IMR-90 (cell line): ENCODE data around the gene HNRNPAB. TPM values are rescaled to one million over a fixed set of nuclear protein-coding genes. Genes with fewer than 3 reads are reported as not detected.

ENCODE experiments used
- ATAC-seq: fragments of 200-7000 bp; cut with Tn5 transposase; 2 replicates; pipeline ENCODE4 v1.9.1; 2020; ENCODE audit warnings: low read depth, mild to moderate bottlenecking, moderate library complexity
- BruUV-seq: library from RNA; stranded (reverse); fragments of 400-500 nt; replicated peaks from 2 replicates; lab custom pipeline; 2021; lab: Mats Ljungman, UMichigan
- CTCF ChIA-PET: fragments of 300-600 bp; formaldehyde crosslinking; extraction: SDS; loops from one replicate; lab custom pipeline; 2021; ENCODE audit warnings: antibody characterized with exemption; lab: Yijun Ruan, JAX
- POLR2A ChIA-PET: fragments of 300-600 bp; sonication (Branson Sonifier 250); formaldehyde crosslinking; loops from one replicate; lab custom pipeline; 2022; ENCODE audit warnings: antibody characterized with exemption; ENCODE audit not compliant: unreplicated experiment; lab: Charles Lee
- DNase-seq: peaks from one replicate; pipeline ENCODE4 v3.0.0; 2013
- H2AFZ ChIP-seq: replicated peaks from 2 replicates; pipeline ENCODE3; 2013; ENCODE audit warnings: low read length, mild to moderate bottlenecking; ENCODE audit not compliant: poor library complexity
- H2AK5ac ChIP-seq: 2 replicates; pipeline ENCODE4 v1.6.1; 2013; ENCODE audit warnings: low read depth, low read length, inconsistent platforms
- H2AK9ac ChIP-seq: replicated peaks from 2 replicates; pipeline ENCODE3; 2013; ENCODE audit warnings: mild to moderate bottlenecking, low read depth, low read length, moderate library complexity; ENCODE audit not compliant: poor library complexity
- H2BK120ac ChIP-seq: 2 replicates; pipeline ENCODE4 v1.6.1; 2013; ENCODE audit warnings: low read depth, low read length, inconsistent platforms
- H2BK15ac ChIP-seq: 3 replicates; pipeline ENCODE4 v1.6.1; 2013; ENCODE audit warnings: low read depth, low read length, inconsistent platforms
- H2BK20ac ChIP-seq: 2 replicates; pipeline ENCODE4 v1.6.1; 2013; ENCODE audit warnings: low read depth, mild to moderate bottlenecking, inconsistent platforms, low read length, moderate library complexity
- H2BK5ac ChIP-seq: 2 replicates; pipeline ENCODE4 v1.6.1; 2013; ENCODE audit warnings: mild to moderate bottlenecking, low read depth, low read length, inconsistent platforms; ENCODE audit not compliant: poor library complexity, severe bottlenecking
- H3K14ac ChIP-seq: replicated peaks from 2 replicates; pipeline ENCODE4 v1.6.1; 2013; ENCODE audit warnings: low read depth, low read length, inconsistent platforms
- H3K18ac ChIP-seq: 2 replicates; pipeline ENCODE4 v1.6.1; 2013; ENCODE audit warnings: low read depth, low read length, control low read depth
- H3K23ac ChIP-seq: 2 replicates; pipeline ENCODE4 v1.6.1; 2013; ENCODE audit warnings: low read depth, low read length, inconsistent platforms
- H3K27ac ChIP-seq: 2 replicates; pipeline ENCODE4 v1.5.1; 2013; ENCODE audit warnings: mild to moderate bottlenecking, control low read depth, low read length; ENCODE audit not compliant: insufficient read depth
- H3K27me3 ChIP-seq: 2 replicates; pipeline ENCODE4 v1.6.1; 2013; ENCODE audit warnings: low read length; ENCODE audit not compliant: control insufficient read depth, insufficient read depth
- H3K36me3 ChIP-seq: 2 replicates; pipeline ENCODE4 v1.6.1; 2013; ENCODE audit warnings: low read length, mixed read lengths; ENCODE audit not compliant: control insufficient read depth, insufficient read depth
- H3K4ac ChIP-seq: 2 replicates; pipeline ENCODE4 v1.6.1; 2013; ENCODE audit warnings: low read depth, low read length, inconsistent platforms
- H3K4me1 ChIP-seq: 2 replicates; pipeline ENCODE4 v1.6.1; 2013; ENCODE audit warnings: low read length, mixed read lengths; ENCODE audit not compliant: control insufficient read depth, insufficient read depth
- H3K4me2 ChIP-seq: 2 replicates; pipeline ENCODE4 v1.6.1; 2013; ENCODE audit warnings: low read depth, mild to moderate bottlenecking, control low read depth, low read length, moderate library complexity
- H3K4me3 ChIP-seq: 2 replicates; pipeline ENCODE4 v1.5.1; 2013; ENCODE audit warnings: low read depth, mild to moderate bottlenecking, control low read depth, low read length, moderate library complexity; ENCODE audit not compliant: insufficient read depth
- H3K56ac ChIP-seq: 2 replicates; pipeline ENCODE4 v1.6.1; 2013; ENCODE audit warnings: low read length, inconsistent platforms; ENCODE audit not compliant: insufficient read depth; ENCODE audit errors: extremely low read depth
- H3K79me1 ChIP-seq, 2 experiments: 2 replicates each; pipeline ENCODE4 v1.6.1; 2013; ENCODE audit warnings: low read length in 2 of 2, inconsistent platforms in 1 of 2, low read depth in 1 of 2
- H3K9ac ChIP-seq: 2 replicates; pipeline ENCODE4 v1.6.1; 2013; ENCODE audit warnings: low read depth, low read length, control low read depth
- H3K9me1 ChIP-seq: 2 replicates; pipeline ENCODE4 v1.6.1; 2013; ENCODE audit warnings: low read length, inconsistent platforms; ENCODE audit not compliant: insufficient read depth
- H3K9me3 ChIP-seq: 2 replicates; pipeline ENCODE4 v1.6.1; 2013; ENCODE audit warnings: low read length; ENCODE audit not compliant: control insufficient read depth, insufficient read depth
- H4K20me1 ChIP-seq: 2 replicates; pipeline ENCODE4 v1.6.1; 2013; ENCODE audit warnings: low read length, inconsistent platforms; ENCODE audit not compliant: insufficient read depth
- H4K5ac ChIP-seq: 2 replicates; pipeline ENCODE4 v1.6.1; 2013; ENCODE audit warnings: mild to moderate bottlenecking, low read depth, low read length, control low read depth
- H4K8ac ChIP-seq, 2 experiments: 2 replicates each; pipeline ENCODE4 v1.6.1; 2013; ENCODE audit warnings: low read depth in 2 of 2, low read length in 2 of 2, control low read depth in 1 of 2, inconsistent platforms in 1 of 2
- H4K91ac ChIP-seq: 2 replicates; pipeline ENCODE4 v1.6.1; 2013; ENCODE audit warnings: low read depth, low read length, inconsistent platforms; ENCODE audit not compliant: insufficient read depth
- BHLHE40 ChIP-seq: fragments of 150-350 bp; IDR thresholded peaks from 2 replicates; pipeline ENCODE4 v1.6.1; 2016; ENCODE audit warnings: mild to moderate bottlenecking, low read depth, low read length
- CEBPB ChIP-seq: IDR thresholded peaks from 2 replicates; pipeline ENCODE4 v1.6.1; 2012; ENCODE audit warnings: low read depth, low read length, improper control_type of control experiment
- FOS ChIP-seq: fragments of 150-350 bp; IDR thresholded peaks from 2 replicates; pipeline ENCODE4 v1.6.1; 2016; ENCODE audit warnings: low read depth, low read length
- MAFK ChIP-seq: IDR thresholded peaks from 2 replicates; pipeline ENCODE4 v1.6.1; 2012; ENCODE audit warnings: low read depth, low read length, improper control_type of control experiment
- MXI1 ChIP-seq: IDR thresholded peaks from 2 replicates; pipeline ENCODE4 v1.6.1; 2012; ENCODE audit warnings: low read depth, mild to moderate bottlenecking, low read length, moderate library complexity, borderline replicate concordance
- NFE2L2 ChIP-seq: fragments of 150-350 bp; IDR thresholded peaks from 2 replicates; pipeline ENCODE4 v1.6.1; 2016; ENCODE audit warnings: low read depth, mild to moderate bottlenecking, low read length
- RFX5 ChIP-seq: IDR thresholded peaks from 2 replicates; pipeline ENCODE4 v1.8.0; 2012; ENCODE audit warnings: low read depth, mild to moderate bottlenecking, low read length, moderate library complexity
- WGBS, 2 experiments: methylation state at CpG; one replicate each; pipeline versions ENCODE4 v1.1.5 to v1.1.7; 2013; ENCODE audit warnings: missing lambda C conversion rate in 2 of 2; ENCODE audit not compliant: insufficient read length in 1 of 2; ENCODE audit errors: extremely low coverage in 2 of 2; 5-methylcytosine and 5-hydroxymethylcytosine counted together
- dilution Hi-C: fragments of 300-500 bp; cut with HindIII; formaldehyde crosslinking; loops from one replicate; pipeline ENCODE4 v1.14.3; 2018; ENCODE audit warnings: low sequenced_read_pairs; ENCODE audit not compliant: unreplicated experiment
- in situ Hi-C: fragments of 300-500 bp; cut with MboI; formaldehyde crosslinking; loops from 3 replicates; pipeline ENCODE4 v1.14.3; 2019; ENCODE audit warnings: low sequenced_read_pairs, inconsistent platforms, mixed read lengths
- intact Hi-C: fragments of 100-400 bp; cut with micrococcal nuclease; formaldehyde crosslinking; loops from 2 replicates; pipeline ENCODE4 v1.10.0; 2022
- polyA plus RNA-seq, 3 experiments: library from polyadenylated mRNA; depleted of rRNA; stranded (reverse); fragments of >200 nt; gene quantifications; 2 replicates each; pipeline ENCODE4 v1.2.3, GENCODE V29; 2012; ENCODE audit warnings: low replicate concordance in 1 of 3
- total RNA-seq: library from RNA; depleted of rRNA; stranded (reverse); fragments of >200 nt; gene quantifications from 2 replicates; pipeline ENCODE4 v1.2.3, GENCODE V29; 2012
- TF ChIP-seq, protein P1 (sequence below): fragments of 150-350 bp; IDR thresholded peaks from 2 replicates; pipeline ENCODE4 v1.6.1; 2017; ENCODE audit warnings: mild to moderate bottlenecking, antibody characterized with exemption, low read length, low read depth
- TF ChIP-seq, protein P2 (sequence below): conservative IDR thresholded peaks from 2 replicates; pipeline ENCODE4 v1.5.1; 2012; ENCODE audit warnings: mild to moderate bottlenecking, low read depth, low read length, improper control_type of control experiment

HNRNPAB gene
- total and polyA plus RNA-seq, 2 of the 4 experiments (the other 2 are of a cell fraction) = 32.1 to 128 TPM

DNA sequence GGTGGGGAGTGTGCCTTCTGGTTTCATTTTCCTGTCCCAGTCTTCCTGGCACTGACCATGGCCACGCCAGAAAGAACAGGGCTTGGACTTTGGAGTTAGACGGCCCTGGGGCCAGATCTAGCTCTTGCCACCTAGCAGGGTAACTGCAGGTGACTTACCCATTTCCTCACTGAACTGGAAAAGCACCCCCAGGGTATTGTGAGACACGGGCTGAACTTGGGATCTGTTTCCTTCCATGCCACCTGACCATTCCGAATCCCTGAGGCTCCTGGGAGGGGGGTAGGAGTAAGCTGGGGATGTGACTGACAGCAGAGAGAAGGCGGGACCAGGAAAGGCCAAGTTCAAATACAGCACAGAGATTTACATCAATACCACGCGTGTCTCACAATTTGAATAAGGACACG lies 9.4 kb downstream of the HNRNPAB start:
- Histone ChIP-seq H2AK9ac (no peak overlapping the region), H3K9me1 (peaks cover 10% of the 10 kb centered on the region; the same call in 1 of the 2 replicates), H4K91ac (no peak overlapping the region), H3K4me1 (no peaks in the 10 kb centered on the region), H2BK5ac (no peak overlapping the region), H3K27ac (no peak overlapping the region), H2AFZ (no peak overlapping the region), H3K79me1 (peaks cover 32 to 60% of the 10 kb centered on the region in 2 experiments), H4K20me1 (peaks cover 51% of the 10 kb centered on the region), H3K27me3 (no peaks in the 10 kb centered on the region), H3K18ac (no peak overlapping the region), H2BK20ac (no peak overlapping the region), H3K4ac (no peak overlapping the region), H4K8ac (no peak overlapping the region), H3K4me3 (no peak overlapping the region), H4K5ac (no peak overlapping the region), H2AK5ac (no peak overlapping the region), H3K4me2 (no peak overlapping the region), H3K56ac (no peak overlapping the region), H3K9ac (no peak overlapping the region), H3K14ac (no peak overlapping the region), H3K23ac (no peak overlapping the region), H2BK120ac (no peak overlapping the region), H3K36me3 (peaks cover 72% of the 10 kb centered on the region), H2BK15ac (no peak overlapping the region), H3K9me3 (no peaks in the 10 kb centered on the region)
- no TSS peak for BruUV-seq
- ChIA-PET POLR2A (interaction anchor here (1.1 kb wide), 1 partner anchor 60 kb away, joined by 3 read pairs; the partner anchor contains the start of gene NHP2), CTCF (interaction anchor here (0.5 kb wide), 1 partner anchor 1785 kb away, joined by 4 read pairs; no protein-coding TSS in a partner anchor)
- no peak for DNase-seq
- ATAC-seq = no peak
- intact Hi-C loops = no loop called here
- in situ Hi-C loops = no loop called here
- dilution Hi-C loops = no loop called here
- WGBS, 2 experiments = no CpG with 5 or more reads among the region's 8 CpGs
- no peak for TF ChIP-seq BHLHE40
- TF ChIP-seq, protein P1, sequence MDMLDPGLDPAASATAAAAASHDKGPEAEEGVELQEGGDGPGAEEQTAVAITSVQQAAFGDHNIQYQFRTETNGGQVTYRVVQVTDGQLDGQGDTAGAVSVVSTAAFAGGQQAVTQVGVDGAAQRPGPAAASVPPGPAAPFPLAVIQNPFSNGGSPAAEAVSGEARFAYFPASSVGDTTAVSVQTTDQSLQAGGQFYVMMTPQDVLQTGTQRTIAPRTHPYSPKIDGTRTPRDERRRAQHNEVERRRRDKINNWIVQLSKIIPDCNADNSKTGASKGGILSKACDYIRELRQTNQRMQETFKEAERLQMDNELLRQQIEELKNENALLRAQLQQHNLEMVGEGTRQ = no peak
- TF ChIP-seq MXI1 = no peak
- no peak for TF ChIP-seq RFX5
- no peak for TF ChIP-seq MAFK
- TF ChIP-seq CEBPB = no peak
- no peak for TF ChIP-seq NFE2L2
- TF ChIP-seq FOS = no peak
- TF ChIP-seq, protein P2, sequence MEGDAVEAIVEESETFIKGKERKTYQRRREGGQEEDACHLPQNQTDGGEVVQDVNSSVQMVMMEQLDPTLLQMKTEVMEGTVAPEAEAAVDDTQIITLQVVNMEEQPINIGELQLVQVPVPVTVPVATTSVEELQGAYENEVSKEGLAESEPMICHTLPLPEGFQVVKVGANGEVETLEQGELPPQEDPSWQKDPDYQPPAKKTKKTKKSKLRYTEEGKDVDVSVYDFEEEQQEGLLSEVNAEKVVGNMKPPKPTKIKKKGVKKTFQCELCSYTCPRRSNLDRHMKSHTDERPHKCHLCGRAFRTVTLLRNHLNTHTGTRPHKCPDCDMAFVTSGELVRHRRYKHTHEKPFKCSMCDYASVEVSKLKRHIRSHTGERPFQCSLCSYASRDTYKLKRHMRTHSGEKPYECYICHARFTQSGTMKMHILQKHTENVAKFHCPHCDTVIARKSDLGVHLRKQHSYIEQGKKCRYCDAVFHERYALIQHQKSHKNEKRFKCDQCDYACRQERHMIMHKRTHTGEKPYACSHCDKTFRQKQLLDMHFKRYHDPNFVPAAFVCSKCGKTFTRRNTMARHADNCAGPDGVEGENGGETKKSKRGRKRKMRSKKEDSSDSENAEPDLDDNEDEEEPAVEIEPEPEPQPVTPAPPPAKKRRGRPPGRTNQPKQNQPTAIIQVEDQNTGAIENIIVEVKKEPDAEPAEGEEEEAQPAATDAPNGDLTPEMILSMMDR = no peak
